Measurements from ENCODE around the gene CIDEB. TPM values are rescaled to one million over a fixed set of nuclear protein-coding genes. Genes with fewer than 3 reads are reported as not detected.

Gene CIDEB
- total RNA-seq, 1 experiment from 2014 or later, result 0.18 TPM

- in situ Hi-C loops (cut with HindIII; ENCODE audit: low pct_unique_long_range_greater_than_20kb, low sequenced_read_pairs) (no loop called here), intact Hi-C loops (cut with micrococcal nuclease; ENCODE audit: unreplicated experiment) (no loop called here)
- no peak for ATAC-seq
- ChIA-PET POLR2A (no interaction called here), CTCF (interaction anchor here (0.6 kb wide), 2 partner anchors 12 to 15 kb away, joined by 6 to 7 read pairs; no protein-coding TSS in a partner anchor)
- no peak overlapping the region for H3K27ac ChIP-seq (ENCODE audit: low read length)
- no TSS peak for BruUV-seq (replicated peaks)
- H3K36me3 ChIP-seq (ENCODE audit: control insufficient read depth, insufficient read depth, low read length), result no peaks in the 10 kb centered on the region
- H3K27me3 ChIP-seq (ENCODE audit: control insufficient read depth, insufficient read depth, low read length), result no peaks in the 10 kb centered on the region
- no peaks in the 10 kb centered on the region for H3K4me1 ChIP-seq (ENCODE audit: control insufficient read depth, insufficient read depth, low read length)
- TF ChIP-seq TCF7L2 (IDR thresholded peaks at IDR 0.05; ENCODE audit: low read depth, low read length) (no peak), POLR2AphosphoS5 (IDR thresholded peaks at IDR 0.05; ENCODE audit: low read depth, low read length) (no peak), SIN3A (IDR thresholded peaks at IDR 0.05; ENCODE audit: borderline replicate concordance, insufficient read depth, low read depth, low read length) (no peak), CTCF (IDR thresholded peaks at IDR 0.05) (no peak), REST (IDR thresholded peaks at IDR 0.05; ENCODE audit: insufficient read depth in 1 of 2, low read depth in 2 of 2, low read length in 1 of 2) (no peak)
- H3K4me3 ChIP-seq (ENCODE audit: low read depth in 2 of 2, low read length in 2 of 2), result no peak overlapping the region
- DNase-seq (ENCODE audit: low read depth, low spot score), result no peak
- H3K9me3 ChIP-seq (ENCODE audit: control insufficient read depth, insufficient read depth, low read depth, low read length), result no peaks in the 10 kb centered on the region
Observed at GRCh38 chr14:24348186-24348585, 40.4 kb upstream of the CIDEB start.

GRCh38 chr14:24347134-24347533, 39.4 kb upstream of the CIDEB start:
- Histone ChIP-seq H3K36me3 (ENCODE audit: control insufficient read depth, insufficient read depth, low read length) (no peaks in the 10 kb centered on the region), H3K4me1 (ENCODE audit: control insufficient read depth, insufficient read depth, low read length) (no peaks in the 10 kb centered on the region), H3K9me3 (ENCODE audit: control insufficient read depth, insufficient read depth, low read depth, low read length) (no peaks in the 10 kb centered on the region), H3K4me3 (ENCODE audit: low read depth in 2 of 2, low read length in 2 of 2) (no peak overlapping the region), H3K27me3 (ENCODE audit: control insufficient read depth, insufficient read depth, low read length) (no peaks in the 10 kb centered on the region), H3K27ac (ENCODE audit: low read length) (no peak overlapping the region)
- DNase-seq (ENCODE audit: low read depth, low spot score) (no peak), ATAC-seq (no peak)
- BruUV-seq (replicated peaks), result no TSS peak
- intact Hi-C loops (cut with micrococcal nuclease; ENCODE audit: unreplicated experiment) (no loop called here), in situ Hi-C loops (cut with HindIII; ENCODE audit: low pct_unique_long_range_greater_than_20kb, low sequenced_read_pairs) (no loop called here)
- CTCF ChIA-PET, result no interaction called here
- POLR2A ChIA-PET, result no interaction called here
- TF ChIP-seq TCF7L2 (IDR thresholded peaks at IDR 0.05; ENCODE audit: low read depth, low read length), result no peak
- TF ChIP-seq CTCF (IDR thresholded peaks at IDR 0.05), result no peak
- TF ChIP-seq POLR2AphosphoS5 (IDR thresholded peaks at IDR 0.05; ENCODE audit: low read depth, low read length), result no peak
- no peak for TF ChIP-seq SIN3A (IDR thresholded peaks at IDR 0.05; ENCODE audit: borderline replicate concordance, insufficient read depth, low read depth, low read length)
- TF ChIP-seq REST (IDR thresholded peaks at IDR 0.05; ENCODE audit: insufficient read depth in 1 of 2, low read depth in 2 of 2, low read length in 1 of 2), result no peak
